Activated B cell treated with CpG ODN at 0.5 μM for 24 hours (primary cell): ENCODE results near the gene PEPD. TPM values are rescaled to one million over a fixed set of nuclear protein-coding genes. Genes with fewer than 3 reads are reported as not detected.

ENCODE experiments used
- ATAC-seq: fragments of 200-7000 bp; cut with Tn5 transposase; one replicate; pipeline ENCODE4 v1.10.0; 2021; ENCODE audit warnings: low read depth, mild to moderate bottlenecking, moderate library complexity
- CTCF ChIA-PET: fragments of 350-600 bp; sonication (Branson Sonifier 250); formaldehyde crosslinking; loops from one replicate; lab custom pipeline; 2021; ENCODE audit warnings: antibody characterized with exemption; lab: Charles Lee
- POLR2A ChIA-PET: fragments of 350-600 bp; sonication (Branson Sonifier 250); formaldehyde crosslinking; loops from one replicate; lab custom pipeline; 2021; ENCODE audit warnings: antibody characterized with exemption; lab: Charles Lee
- DNase-seq: peaks from one replicate; pipeline ENCODE4 v3.0.0; 2022
- H3K27ac Mint-ChIP-seq: one replicate; pipeline ENCODE4 v1.8.0; 2020; ENCODE audit warnings: mixed read lengths
- H3K27me3 Mint-ChIP-seq: one replicate; pipeline ENCODE4 v1.8.0; 2021; ENCODE audit warnings: mixed read lengths
- H3K36me3 Mint-ChIP-seq: one replicate; pipeline ENCODE4 v1.8.0; 2021; ENCODE audit warnings: low read depth, mixed read lengths
- H3K4me1 Mint-ChIP-seq: one replicate; pipeline ENCODE4 v1.8.0; 2021; ENCODE audit warnings: mixed read lengths
- H3K4me3 Mint-ChIP-seq: one replicate; pipeline ENCODE4 v1.8.0; 2020; ENCODE audit warnings: mild to moderate bottlenecking, mixed read lengths
- H3K9me3 Mint-ChIP-seq: one replicate; pipeline ENCODE4 v1.8.0; 2020; ENCODE audit warnings: mixed read lengths
- CTCF ChIP-seq: fragments of 200-600 bp; IDR thresholded peaks from one replicate; pipeline ENCODE4 v1.8.0; 2022; ENCODE audit warnings: antibody characterized with exemption, mild to moderate bottlenecking
- intact Hi-C: fragments of 100-400 bp; cut with micrococcal nuclease; formaldehyde crosslinking; loops from one replicate; pipeline ENCODE4 v1.15.1; 2024
- total RNA-seq: library from RNA; stranded (reverse); gene quantifications from 2 replicates; pipeline ENCODE4 v1.2.3, GENCODE V29; 2022

Gene PEPD
- total RNA-seq, 1 donor from 2014 or later = 49.1 TPM

GRCh38 chr19:33403973-33404304 lies 117.7 kb downstream of the PEPD start:
- no peaks in the 10 kb centered on the region for H3K27me3 Mint-ChIP-seq
- no peak overlapping the region for H3K4me3 Mint-ChIP-seq
- no peak for ATAC-seq
- H3K4me1 Mint-ChIP-seq = no peaks in the 10 kb centered on the region
- no peak for TF ChIP-seq CTCF
- no peak overlapping the region for H3K27ac Mint-ChIP-seq
- CTCF ChIA-PET = interaction anchor here (0.9 to 5.4 kb wide), 2 partner anchors 27 to 167 kb away, joined by 3 to 72 read pairs; no protein-coding TSS in a partner anchor
- H3K36me3 Mint-ChIP-seq = no peaks in the 10 kb centered on the region
- DNase-seq = no peak
- intact Hi-C loops = loop anchor here (10.0 kb wide), 1 partner anchor 99 kb away; the partner anchor contains the start of gene CEBPA
- no peaks in the 10 kb centered on the region for H3K9me3 Mint-ChIP-seq
- POLR2A ChIA-PET = no interaction called here

- no peak overlapping the region for H3K4me3 Mint-ChIP-seq
- intact Hi-C loops = loop anchor here (10.0 kb wide), 1 partner anchor 99 kb away; the partner anchor contains the start of gene CEBPA
- TF ChIP-seq CTCF = no peak
- ChIA-PET CTCF (interaction anchor here (5.4 kb wide), 1 partner anchor 166 kb away, joined by 72 read pairs; no protein-coding TSS in a partner anchor), POLR2A (no interaction called here)
- ATAC-seq (no peak), DNase-seq (no peak)
- peaks cover 2% of the 10 kb centered on the region for H3K36me3 Mint-ChIP-seq
- no peaks in the 10 kb centered on the region for H3K9me3 Mint-ChIP-seq
- no peaks in the 10 kb centered on the region for H3K4me1 Mint-ChIP-seq
- no peaks in the 10 kb centered on the region for H3K27me3 Mint-ChIP-seq
- H3K27ac Mint-ChIP-seq = no peak overlapping the region
Observed at GRCh38 chr19:33403221-33403972, 118.2 kb downstream of the PEPD start.

GRCh38 chr19:33402421-33403220 lies 119.0 kb downstream of the PEPD start:
- Mint-ChIP-seq H3K27ac (no peak overlapping the region), H3K9me3 (no peaks in the 10 kb centered on the region), H3K4me1 (no peaks in the 10 kb centered on the region), H3K4me3 (no peak overlapping the region), H3K36me3 (peaks cover 2% of the 10 kb centered on the region), H3K27me3 (no peaks in the 10 kb centered on the region)
- CTCF ChIA-PET = no interaction called here
- ATAC-seq = no peak
- no peak for TF ChIP-seq CTCF
- intact Hi-C loops = loop anchor here (10.0 kb wide), 1 partner anchor 98 kb away; the partner anchor contains the start of gene CEBPA
- no peak for DNase-seq
- POLR2A ChIA-PET = no interaction called here

- ChIA-PET CTCF (no interaction called here), POLR2A (no interaction called here)
- Mint-ChIP-seq H3K4me1 (no peaks in the 10 kb centered on the region), H3K36me3 (peaks cover 2% of the 10 kb centered on the region), H3K4me3 (no peak overlapping the region), H3K9me3 (no peaks in the 10 kb centered on the region), H3K27ac (no peak overlapping the region), H3K27me3 (no peaks in the 10 kb centered on the region)
- DNase-seq (no peak), ATAC-seq (no peak)
- intact Hi-C loops = loop anchor here (10.0 kb wide), 1 partner anchor 97 kb away; the partner anchor contains the start of gene CEBPA
- no peak for TF ChIP-seq CTCF
Observed at GRCh38 chr19:33401683-33402420, 119.7 kb downstream of the PEPD start.
